ENCODE results near the gene CHMP5. TPM values are rescaled to one million over a fixed set of nuclear protein-coding genes. Genes with fewer than 3 reads are reported as not detected.

Gene CHMP5
- polyA plus RNA-seq, 10 donors, result 70.3 to 84.6 (median 77.8) TPM

GRCh38 chr9:33272061-33272460, 7.2 kb downstream of the CHMP5 start:
- no peak for DNase-seq

- DNase-seq, result no peak
Measured at GRCh38 chr9:33273266-33273971, 8.6 kb downstream of the CHMP5 start.

GRCh38 chr9:33273972-33274328, 9.1 kb downstream of the CHMP5 start:
- DNase-seq, result no peak

- no peak for DNase-seq
Measured at GRCh38 chr9:33277484-33277883, 12.6 kb downstream of the CHMP5 start.

- DNase-seq, result no peak
Measured at GRCh38 chr9:33285502-33285901, 20.7 kb downstream of the CHMP5 start.

GRCh38 chr9:33287087-33287490, 22.2 kb downstream of the CHMP5 start:
- DNase-seq, result peak; percentile 36 to 65 (median 41)

- no peak for DNase-seq
Measured at GRCh38 chr9:33288235-33288634, 23.4 kb downstream of the CHMP5 start.

GRCh38 chr9:33288828-33289483, 24.1 kb downstream of the CHMP5 start:
- peak in 1 of 3 donors; percentile 13 for DNase-seq

- DNase-seq, result peak in 1 of 3 donors; percentile 55
Measured at GRCh38 chr9:33289496-33289895, 24.6 kb downstream of the CHMP5 start.

- DNase-seq, result no peak
Measured at GRCh38 chr9:33289936-33290246, 25.0 kb downstream of the CHMP5 start.

- peak; percentile 99 to 100 (median 100) for DNase-seq
Measured at GRCh38 chr9:33290247-33291030, 25.6 kb downstream of the CHMP5 start, which contains the start of gene NFX1. NFX1 (plus strand) TSS chr9:33290516; CDS start chr9:33290573, 57 bp downstream.

GRCh38 chr9:33291031-33291397, 26.2 kb downstream of the CHMP5 start:
- no peak for DNase-seq

- DNase-seq, result no peak
Measured at GRCh38 chr9:33291901-33292300, 27.1 kb downstream of the CHMP5 start.

GRCh38 chr9:33293782-33294181, 28.9 kb downstream of the CHMP5 start:
- DNase-seq, result no peak

GRCh38 chr9:33294670-33295432, 30.0 kb downstream of the CHMP5 start:
- no peak for DNase-seq

GRCh38 chr9:33295571-33295970, 30.7 kb downstream of the CHMP5 start:
- no peak for DNase-seq

- peak; percentile 38 to 53 (median 38) for DNase-seq
Measured at GRCh38 chr9:33297432-33297831, 32.6 kb downstream of the CHMP5 start.

GRCh38 chr9:33300546-33300945, 35.7 kb downstream of the CHMP5 start:
- no peak for DNase-seq

GRCh38 chr9:33304362-33304761, 39.5 kb downstream of the CHMP5 start:
- DNase-seq, result no peak

GRCh38 chr9:33306037-33306436, 41.2 kb downstream of the CHMP5 start:
- no peak for DNase-seq

GRCh38 chr9:33307067-33307466, 42.2 kb downstream of the CHMP5 start:
- DNase-seq, result no peak

GRCh38 chr9:33309903-33310302, 45.1 kb downstream of the CHMP5 start:
- DNase-seq, result no peak

Measured in muscle of back (tissue), 11 donors.